A204.1 (cell line): ENCODE results near the gene PRPF6.
"Not testable (repeated sequence)": the region's sequence is repeated elsewhere in the genome, so short reads cannot be mapped to it uniquely, and the experiment has no call there.

Source experiments
- FAIRE-seq: peaks from 2 replicates; lab custom pipeline; 2012; peaks lifted over from hg19 to GRCh38; lab: Jason Lieb, UNC

Gene PRPF6

GRCh38 chr20:63973636-63974401, 7.1 kb upstream of the PRPF6 start:
- FAIRE-seq, result no peak

GRCh38 chr20:63974402-63975200, 6.3 kb upstream of the PRPF6 start:
- FAIRE-seq, result no peak

- FAIRE-seq, result not testable (repeated sequence)
These were observed 4.4 kb upstream of the PRPF6 start for GRCh38 chr20:63976511-63976910.

GRCh38 chr20:63976980-63977738, 3.8 kb upstream of the PRPF6 start:
- no peak for FAIRE-seq

- no peak for FAIRE-seq
These were observed 3.1 kb upstream of the PRPF6 start for GRCh38 chr20:63977739-63978276.

- no peak for FAIRE-seq
These were observed 2.4 kb upstream of the PRPF6 start for GRCh38 chr20:63978319-63979228.

- no peak for FAIRE-seq
These were observed 1.7 kb upstream of the PRPF6 start for GRCh38 chr20:63979229-63979556.

- FAIRE-seq, result no peak
These were observed 1.2 kb upstream of the PRPF6 start, which contains the start of gene SAMD10 for GRCh38 chr20:63979557-63980316. SAMD10 (minus strand) TSS chr20:63979642; CDS start chr20:63979467, 175 bp downstream.

- FAIRE-seq, result no peak
These were observed 571 bp upstream of the PRPF6 start for GRCh38 chr20:63980317-63980805.

- FAIRE-seq, result no peak
These were observed 2.0 kb downstream of the PRPF6 start for GRCh38 chr20:63982937-63983336.

- no peak for FAIRE-seq
These were observed 20.0 kb downstream of the PRPF6 start for GRCh38 chr20:64000906-64001305.

- FAIRE-seq, result no peak
These were observed 20.7 kb downstream of the PRPF6 start for GRCh38 chr20:64001607-64002011.

GRCh38 chr20:64003960-64004725, 23.2 kb downstream of the PRPF6 start:
- no peak for FAIRE-seq

GRCh38 chr20:64005394-64005793, 24.5 kb downstream of the PRPF6 start:
- no peak for FAIRE-seq

- FAIRE-seq, result no peak
These were observed 25.6 kb downstream of the PRPF6 start for GRCh38 chr20:64006490-64006889.

GRCh38 chr20:64006902-64007301, 26.0 kb downstream of the PRPF6 start:
- FAIRE-seq, result no peak

GRCh38 chr20:64009811-64010387, 29.0 kb downstream of the PRPF6 start:
- no peak for FAIRE-seq

GRCh38 chr20:64010711-64011237, 29.8 kb downstream of the PRPF6 start:
- no peak for FAIRE-seq

- no peak for FAIRE-seq
These were observed 30.4 kb downstream of the PRPF6 start for GRCh38 chr20:64011366-64011779.
